GM23338 (cell line): ENCODE measurements around the gene TMEM165. TPM values are rescaled to one million over a fixed set of nuclear protein-coding genes. Genes with fewer than 3 reads are reported as not detected.

Experiments used
- ATAC-seq: fragments of 200-7000 bp; cut with Tn5 transposase; 3 replicates; pipeline ENCODE4 v1.9.1; 2020
- DNase-seq: peaks from one replicate; pipeline ENCODE4 v3.0.0-alpha.2; 2015; ENCODE audit warnings: low spot score
- H2AFZ ChIP-seq: fragments of 200-600 bp; sonication (generic); 2 replicates; pipeline ENCODE4 v1.8.0; 2016; ENCODE audit warnings: antibody characterized with exemption, mild to moderate bottlenecking, moderate library complexity
- H3F3A ChIP-seq: fragments of 200-600 bp; sonication (generic); replicated peaks from 2 replicates; pipeline ENCODE4 v1.8.0; 2017; ENCODE audit warnings: antibody characterized with exemption, mixed run types, low read depth
- H3K27ac ChIP-seq: fragments of 200-600 bp; sonication (generic); 2 replicates; pipeline ENCODE4 v1.6.1; 2016; ENCODE audit warnings: low read depth
- H3K27me3 ChIP-seq: fragments of 200-600 bp; sonication (generic); 2 replicates; pipeline ENCODE4 v1.8.0; 2016; ENCODE audit warnings: mild to moderate bottlenecking, mixed run types, moderate library complexity; ENCODE audit not compliant: insufficient read depth
- H3K36me3 ChIP-seq: fragments of 200-600 bp; sonication (generic); 2 replicates; pipeline ENCODE4 v1.8.0; 2016; ENCODE audit warnings: mild to moderate bottlenecking; ENCODE audit not compliant: insufficient read depth
- H3K4me1 ChIP-seq: fragments of 200-600 bp; sonication (generic); 2 replicates; pipeline ENCODE4 v1.8.0; 2016; ENCODE audit warnings: mild to moderate bottlenecking, moderate library complexity; ENCODE audit not compliant: insufficient read depth
- H3K4me2 ChIP-seq: fragments of 200-600 bp; sonication (generic); 2 replicates; pipeline ENCODE4 v1.7.1; 2017; ENCODE audit warnings: mixed run types
- H3K4me3 ChIP-seq: fragments of 200-600 bp; sonication (generic); 2 replicates; pipeline ENCODE4 v1.6.1; 2016; ENCODE audit warnings: mixed run types
- H3K79me2 ChIP-seq: fragments of 200-600 bp; sonication (generic); replicated peaks from 2 replicates; pipeline ENCODE4 v1.8.0; 2017; ENCODE audit warnings: mild to moderate bottlenecking; ENCODE audit not compliant: insufficient read depth
- H3K9me2 ChIP-seq: fragments of 200-600 bp; sonication (generic); 2 replicates; pipeline ENCODE4 v1.8.0; 2017; ENCODE audit not compliant: insufficient read depth
- H4K20me1 ChIP-seq: fragments of 200-600 bp; sonication (generic); replicated peaks from 2 replicates; pipeline ENCODE4 v1.8.0; 2017; ENCODE audit warnings: mild to moderate bottlenecking; ENCODE audit not compliant: insufficient read depth
- H3K27ac Mint-ChIP-seq: 2 replicates; pipeline ENCODE4 v1.8.0; 2020; ENCODE audit warnings: inconsistent platforms, mild to moderate bottlenecking, moderate library complexity, mixed read lengths
- H3K27me3 Mint-ChIP-seq: 3 replicates; pipeline ENCODE4 v1.8.0; 2022; ENCODE audit warnings: low read depth, mild to moderate bottlenecking, moderate library complexity, mixed read lengths, inconsistent platforms; ENCODE audit not compliant: insufficient read depth, poor library complexity
- H3K36me3 Mint-ChIP-seq: 3 replicates; pipeline ENCODE4 v1.8.0; 2021; ENCODE audit warnings: low read depth, mild to moderate bottlenecking, inconsistent platforms, moderate library complexity, mixed read lengths
- H3K4me1 Mint-ChIP-seq: 3 replicates; pipeline ENCODE4 v1.8.0; 2020; ENCODE audit warnings: mild to moderate bottlenecking, inconsistent platforms, mixed read lengths
- H3K4me3 Mint-ChIP-seq: 3 replicates; pipeline ENCODE4 v1.8.0; 2021; ENCODE audit warnings: moderate library complexity, mild to moderate bottlenecking, inconsistent platforms, mixed read lengths
- H3K9me3 Mint-ChIP-seq: 3 replicates; pipeline ENCODE4 v1.8.0; 2020; ENCODE audit warnings: moderate library complexity, mild to moderate bottlenecking, inconsistent platforms, mixed read lengths
- CREB1 ChIP-seq: fragments of 250-450 bp; sonication (Bioruptor Pico); IDR thresholded peaks from 2 replicates; pipeline ENCODE4 v1.5.0; 2020; ENCODE audit warnings: low read depth, mild to moderate bottlenecking, moderate library complexity
- CTCF ChIP-seq, 2 experiments: fragments of 200-600 bp in 1 of 2; sonication (generic) in 1 of 2; conservative IDR thresholded peaks; 2 replicates each; pipeline versions ENCODE4 v1.5.1 to v1.6.1; 2016 to 2017; ENCODE audit warnings: antibody characterized with exemption in 2 of 2, low read depth in 2 of 2, mild to moderate bottlenecking in 2 of 2, moderate library complexity in 1 of 2
- ETS1 ChIP-seq: IDR thresholded peaks from 2 replicates; pipeline ENCODE4 v1.6.1; 2016; ENCODE audit warnings: antibody characterized with exemption
- EZH2 ChIP-seq: fragments of 200-600 bp; sonication (generic); IDR thresholded peaks from one replicate; pipeline ENCODE4 v1.8.0; 2017; ENCODE audit warnings: antibody characterized with exemption, mild to moderate bottlenecking, low read depth; ENCODE audit not compliant: unreplicated experiment
- EZH2phosphoT487 ChIP-seq: fragments of 200-600 bp; sonication (generic); IDR thresholded peaks from one replicate; pipeline ENCODE4 v1.8.1; 2018; ENCODE audit warnings: antibody characterized with exemption; ENCODE audit not compliant: unreplicated experiment
- JUNB ChIP-seq: IDR thresholded peaks from one replicate; pipeline ENCODE4 v1.6.1; 2016; ENCODE audit warnings: antibody characterized with exemption; ENCODE audit not compliant: unreplicated experiment
- NANOG ChIP-seq: IDR thresholded peaks from 2 replicates; pipeline ENCODE4 v1.6.1; 2016; ENCODE audit warnings: antibody characterized with exemption, borderline replicate concordance
- POLR2AphosphoS5 ChIP-seq: IDR thresholded peaks from 2 replicates; pipeline ENCODE4 v1.6.1; 2016; ENCODE audit warnings: antibody characterized with exemption, low read depth
- STAT1 ChIP-seq: IDR thresholded peaks from one replicate; pipeline ENCODE4 v1.6.1; 2016; ENCODE audit warnings: antibody characterized with exemption; ENCODE audit not compliant: unreplicated experiment
- ZNF114 ChIP-seq: fragments of 250-450 bp; sonication (Bioruptor Pico); IDR thresholded peaks from 2 replicates; pipeline ENCODE4 v1.5.0; 2020; ENCODE audit warnings: mild to moderate bottlenecking, moderate library complexity
- ZNF331 ChIP-seq: fragments of 250-450 bp; sonication (Bioruptor Pico); IDR thresholded peaks from 2 replicates; pipeline ENCODE4 v1.5.0; 2020; ENCODE audit warnings: low read depth, mild to moderate bottlenecking, moderate library complexity
- polyA plus RNA-seq: library from polyadenylated mRNA; unstranded; fragments of >200 nt; fragmentation: Nextera tagmentation; extraction: Ambion mirVana; gene quantifications from 2 replicates; pipeline ENCODE4 v1.2.1, GENCODE V29; 2016
- total RNA-seq: library from RNA; depleted of rRNA; stranded (reverse); fragments of >200 nt; shearing (Covaris generic); gene quantifications from 2 replicates; pipeline ENCODE4 v1.2.3, GENCODE V29; 2014
- TF ChIP-seq, protein P1 (sequence below): fragments of 250-450 bp; sonication (Bioruptor Pico); IDR thresholded peaks from 2 replicates; pipeline ENCODE4 v1.5.0; 2020; ENCODE audit warnings: mild to moderate bottlenecking, moderate library complexity
- TF ChIP-seq, protein P2 (sequence below): IDR thresholded peaks from one replicate; pipeline ENCODE4 v1.6.1; 2018; ENCODE audit warnings: antibody characterized with exemption; ENCODE audit not compliant: unreplicated experiment

The TMEM165 gene
- total and polyA plus RNA-seq, 2 experiments from 2014 or later = 125 to 171 TPM

GRCh38 chr4:55348466-55348865 is 47.3 kb upstream of the TMEM165 start:
- H3K4me2 ChIP-seq = no peak overlapping the region
- H4K20me1 ChIP-seq = no peaks in the 10 kb centered on the region
- H3K4me3 Mint-ChIP-seq = peak overlapping the region; percentile 19; the same call in 2 of the 3 replicates

More at GRCh38 chr4:55348466-55348865, 47.3 kb upstream of the TMEM165 start:
- Histone ChIP-seq H3K9me2 (0 out of 2 replicates have a peak, but pooled peaks cover 4% of the 10 kb centered on the region), H3K79me2 (peaks cover 19% of the 10 kb centered on the region), H3K27me3 (no peaks in the 10 kb centered on the region), H3F3A (0 out of 2 replicates have a peak, but pooled peaks cover 6% of the 10 kb centered on the region), H3K27ac (no peak overlapping the region), H3K4me3 (no peak overlapping the region), H2AFZ (no peak overlapping the region), H3K4me1 (peaks cover 17% of the 10 kb centered on the region), H3K36me3 (no peaks in the 10 kb centered on the region)
- Mint-ChIP-seq H3K27me3 (peaks cover 7% of the 10 kb centered on the region), H3K36me3 (peaks cover 26% of the 10 kb centered on the region), H3K4me1 (peaks cover 21% of the 10 kb centered on the region), H3K27ac (no peak overlapping the region), H3K9me3 (peaks cover 14% of the 10 kb centered on the region)
- TF ChIP-seq JUNB (no peak), ETS1 (no peak), ZNF331 (no peak), STAT1 (no peak), CTCF (conservative IDR thresholded peaks at IDR 0.05; ENCODE audit: low read depth in 2 of 2) (no peak), POLR2AphosphoS5 (no peak), CREB1 (CRISPR knock-in tag) (no peak), EZH2 (no peak), EZH2phosphoT487 (no peak), ZNF114 (CRISPR knock-in tag) (no peak), NANOG (no peak)
- TF ChIP-seq, protein P1, sequence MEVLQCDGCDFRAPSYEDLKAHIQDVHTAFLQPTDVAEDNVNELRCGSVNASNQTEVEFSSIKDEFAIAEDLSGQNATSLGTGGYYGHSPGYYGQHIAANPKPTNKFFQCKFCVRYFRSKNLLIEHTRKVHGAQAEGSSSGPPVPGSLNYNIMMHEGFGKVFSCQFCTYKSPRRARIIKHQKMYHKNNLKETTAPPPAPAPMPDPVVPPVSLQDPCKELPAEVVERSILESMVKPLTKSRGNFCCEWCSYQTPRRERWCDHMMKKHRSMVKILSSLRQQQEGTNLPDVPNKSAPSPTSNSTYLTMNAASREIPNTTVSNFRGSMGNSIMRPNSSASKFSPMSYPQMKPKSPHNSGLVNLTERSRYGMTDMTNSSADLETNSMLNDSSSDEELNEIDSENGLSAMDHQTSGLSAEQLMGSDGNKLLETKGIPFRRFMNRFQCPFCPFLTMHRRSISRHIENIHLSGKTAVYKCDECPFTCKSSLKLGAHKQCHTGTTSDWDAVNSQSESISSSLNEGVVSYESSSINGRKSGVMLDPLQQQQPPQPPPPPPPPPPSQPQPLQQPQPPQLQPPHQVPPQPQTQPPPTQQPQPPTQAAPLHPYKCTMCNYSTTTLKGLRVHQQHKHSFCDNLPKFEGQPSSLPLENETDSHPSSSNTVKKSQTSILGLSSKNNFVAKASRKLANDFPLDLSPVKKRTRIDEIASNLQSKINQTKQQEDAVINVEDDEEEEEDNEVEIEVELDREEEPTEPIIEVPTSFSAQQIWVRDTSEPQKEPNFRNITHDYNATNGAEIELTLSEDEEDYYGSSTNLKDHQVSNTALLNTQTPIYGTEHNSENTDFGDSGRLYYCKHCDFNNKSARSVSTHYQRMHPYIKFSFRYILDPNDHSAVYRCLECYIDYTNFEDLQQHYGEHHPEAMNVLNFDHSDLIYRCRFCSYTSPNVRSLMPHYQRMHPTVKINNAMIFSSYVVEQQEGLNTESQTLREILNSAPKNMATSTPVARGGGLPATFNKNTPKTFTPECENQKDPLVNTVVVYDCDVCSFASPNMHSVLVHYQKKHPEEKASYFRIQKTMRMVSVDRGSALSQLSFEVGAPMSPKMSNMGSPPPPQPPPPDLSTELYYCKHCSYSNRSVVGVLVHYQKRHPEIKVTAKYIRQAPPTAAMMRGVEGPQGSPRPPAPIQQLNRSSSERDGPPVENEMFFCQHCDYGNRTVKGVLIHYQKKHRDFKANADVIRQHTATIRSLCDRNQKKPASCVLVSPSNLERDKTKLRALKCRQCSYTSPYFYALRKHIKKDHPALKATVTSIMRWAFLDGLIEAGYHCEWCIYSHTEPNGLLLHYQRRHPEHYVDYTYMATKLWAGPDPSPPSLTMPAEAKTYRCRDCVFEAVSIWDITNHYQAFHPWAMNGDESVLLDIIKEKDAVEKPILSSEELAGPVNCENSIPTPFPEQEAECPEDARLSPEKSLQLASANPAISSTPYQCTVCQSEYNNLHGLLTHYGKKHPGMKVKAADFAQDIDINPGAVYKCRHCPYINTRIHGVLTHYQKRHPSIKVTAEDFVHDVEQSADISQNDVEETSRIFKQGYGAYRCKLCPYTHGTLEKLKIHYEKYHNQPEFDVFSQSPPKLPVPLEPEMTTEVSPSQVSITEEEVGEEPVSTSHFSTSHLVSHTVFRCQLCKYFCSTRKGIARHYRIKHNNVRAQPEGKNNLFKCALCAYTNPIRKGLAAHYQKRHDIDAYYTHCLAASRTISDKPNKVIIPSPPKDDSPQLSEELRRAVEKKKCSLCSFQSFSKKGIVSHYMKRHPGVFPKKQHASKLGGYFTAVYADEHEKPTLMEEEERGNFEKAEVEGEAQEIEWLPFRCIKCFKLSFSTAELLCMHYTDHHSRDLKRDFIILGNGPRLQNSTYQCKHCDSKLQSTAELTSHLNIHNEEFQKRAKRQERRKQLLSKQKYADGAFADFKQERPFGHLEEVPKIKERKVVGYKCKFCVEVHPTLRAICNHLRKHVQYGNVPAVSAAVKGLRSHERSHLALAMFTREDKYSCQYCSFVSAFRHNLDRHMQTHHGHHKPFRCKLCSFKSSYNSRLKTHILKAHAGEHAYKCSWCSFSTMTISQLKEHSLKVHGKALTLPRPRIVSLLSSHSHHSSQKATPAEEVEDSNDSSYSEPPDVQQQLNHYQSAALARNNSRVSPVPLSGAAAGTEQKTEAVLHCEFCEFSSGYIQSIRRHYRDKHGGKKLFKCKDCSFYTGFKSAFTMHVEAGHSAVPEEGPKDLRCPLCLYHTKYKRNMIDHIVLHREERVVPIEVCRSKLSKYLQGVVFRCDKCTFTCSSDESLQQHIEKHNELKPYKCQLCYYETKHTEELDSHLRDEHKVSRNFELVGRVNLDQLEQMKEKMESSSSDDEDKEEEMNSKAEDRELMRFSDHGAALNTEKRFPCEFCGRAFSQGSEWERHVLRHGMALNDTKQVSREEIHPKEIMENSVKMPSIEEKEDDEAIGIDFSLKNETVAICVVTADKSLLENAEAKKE (CRISPR knock-in tag) = no peak
- TF ChIP-seq, protein P2, sequence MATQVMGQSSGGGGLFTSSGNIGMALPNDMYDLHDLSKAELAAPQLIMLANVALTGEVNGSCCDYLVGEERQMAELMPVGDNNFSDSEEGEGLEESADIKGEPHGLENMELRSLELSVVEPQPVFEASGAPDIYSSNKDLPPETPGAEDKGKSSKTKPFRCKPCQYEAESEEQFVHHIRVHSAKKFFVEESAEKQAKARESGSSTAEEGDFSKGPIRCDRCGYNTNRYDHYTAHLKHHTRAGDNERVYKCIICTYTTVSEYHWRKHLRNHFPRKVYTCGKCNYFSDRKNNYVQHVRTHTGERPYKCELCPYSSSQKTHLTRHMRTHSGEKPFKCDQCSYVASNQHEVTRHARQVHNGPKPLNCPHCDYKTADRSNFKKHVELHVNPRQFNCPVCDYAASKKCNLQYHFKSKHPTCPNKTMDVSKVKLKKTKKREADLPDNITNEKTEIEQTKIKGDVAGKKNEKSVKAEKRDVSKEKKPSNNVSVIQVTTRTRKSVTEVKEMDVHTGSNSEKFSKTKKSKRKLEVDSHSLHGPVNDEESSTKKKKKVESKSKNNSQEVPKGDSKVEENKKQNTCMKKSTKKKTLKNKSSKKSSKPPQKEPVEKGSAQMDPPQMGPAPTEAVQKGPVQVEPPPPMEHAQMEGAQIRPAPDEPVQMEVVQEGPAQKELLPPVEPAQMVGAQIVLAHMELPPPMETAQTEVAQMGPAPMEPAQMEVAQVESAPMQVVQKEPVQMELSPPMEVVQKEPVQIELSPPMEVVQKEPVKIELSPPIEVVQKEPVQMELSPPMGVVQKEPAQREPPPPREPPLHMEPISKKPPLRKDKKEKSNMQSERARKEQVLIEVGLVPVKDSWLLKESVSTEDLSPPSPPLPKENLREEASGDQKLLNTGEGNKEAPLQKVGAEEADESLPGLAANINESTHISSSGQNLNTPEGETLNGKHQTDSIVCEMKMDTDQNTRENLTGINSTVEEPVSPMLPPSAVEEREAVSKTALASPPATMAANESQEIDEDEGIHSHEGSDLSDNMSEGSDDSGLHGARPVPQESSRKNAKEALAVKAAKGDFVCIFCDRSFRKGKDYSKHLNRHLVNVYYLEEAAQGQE = no peak
- ATAC-seq (no peak), DNase-seq (no peak)
